Stomach (tissue), 9 donors: ENCODE measurements around the gene MNT. TPM values are rescaled to one million over a fixed set of nuclear protein-coding genes. Genes with fewer than 3 reads are reported as not detected.

Source experiments
- DNase-seq, 2 donors: peaks; one replicate each; pipeline versions ENCODE4 v3.0.0 to v3.0.0-alpha.2; 2013 to 2019
- H3K27ac ChIP-seq, 5 donors: fragments of 200-600 bp in 4 of 5; sonication (generic) in 4 of 5; one replicate each; pipeline ENCODE4 v1.5.1; 2013 to 2019; ENCODE audit warnings: mild to moderate bottlenecking in 1 of 5, moderate library complexity in 1 of 5
- H3K27me3 ChIP-seq, 3 donors: fragments of 200-600 bp; sonication (generic); one replicate each; pipeline ENCODE4 v1.5.1; 2017 to 2019; ENCODE audit warnings: mixed run types in 1 of 3
- H3K36me3 ChIP-seq, 4 donors: fragments of 200-600 bp; sonication (generic); 1 replicate in 3 of 4; 2 replicates in 1 of 4; pipeline ENCODE4 v1.5.1; 2016 to 2019
- H3K4me1 ChIP-seq, 4 donors: fragments of 200-600 bp; sonication (generic); one replicate each; pipeline ENCODE4 v1.5.1; 2016 to 2019
- H3K4me3 ChIP-seq, 4 donors: fragments of 200-600 bp; sonication (generic) in 3 of 4; one replicate each; pipeline ENCODE4 v1.5.1; 2016 to 2019; ENCODE audit warnings: mild to moderate bottlenecking in 1 of 4
- H3K9me3 ChIP-seq, 4 donors: fragments of 200-600 bp; sonication (generic); one replicate each; pipeline ENCODE4 v1.5.1; 2016 to 2019
- CTCF ChIP-seq, 7 experiments: fragments of 450-650 bp in 4 of 7; fragments of 200-600 bp in 3 of 7; sonication (generic) in 3 of 7; IDR thresholded peaks; one replicate each; pipeline ENCODE4 v1.5.1; 2016 to 2019; ENCODE audit warnings: antibody characterized with exemption in 7 of 7, control low read depth in 2 of 7, mild to moderate bottlenecking in 1 of 7
- EP300 ChIP-seq: sonication (generic); formaldehyde crosslinking; IDR thresholded peaks from one replicate; pipeline ENCODE4 v1.6.1; 2017; ENCODE audit warnings: antibody characterized with exemption
- POLR2A ChIP-seq, 4 donors: fragments of 450-650 bp; IDR thresholded peaks; one replicate each; pipeline ENCODE4 v1.6.1; 2016; ENCODE audit warnings: antibody characterized with exemption in 4 of 4, control low read depth in 2 of 4, mild to moderate bottlenecking in 1 of 4, moderate library complexity in 1 of 4
- POLR2AphosphoS5 ChIP-seq, 3 donors: sonication (generic); formaldehyde crosslinking; IDR thresholded peaks; one replicate each; pipeline ENCODE4 v1.6.1; 2016; ENCODE audit warnings: antibody characterized with exemption in 3 of 3
- WGBS, 5 donors: extraction: QIAGEN DNeasy Blood & Tissue Kit in 3 of 5; methylation state at CpG; one replicate each; pipeline versions ENCODE4 v1.1.5 to v1.1.7; 2013 to 2018; 5-methylcytosine and 5-hydroxymethylcytosine counted together
- intact Hi-C: fragments of 100-400 bp; cut with DNase I; formaldehyde crosslinking; loops from one replicate; pipeline ENCODE4 v1.15.1; 2023; ENCODE audit warnings: low total_unique reads
- polyA plus RNA-seq, 3 donors: library from polyadenylated mRNA; stranded (reverse); fragments of 200-250 nt; gene quantifications; one replicate each; pipeline ENCODE4 v1.2.3, GENCODE V29; 2013
- total RNA-seq, 5 donors: library from RNA; depleted of rRNA; stranded (reverse); fragments of >200 nt; gene quantifications; one replicate each; pipeline versions ENCODE4 v1.1.0 to v1.2.3, GENCODE V29; 2014 to 2016
- donor health status: healthy with polysubstance abuse.
- donor health status: Bipolar disorder and iron deficiency.
- donor health status: healthy.

Gene MNT
- total and polyA plus RNA-seq, 8 donors, result 3.5 to 55.8 (median 8.6) TPM

- Histone ChIP-seq H3K36me3 (peaks cover 0 to 3% (median 0%) of the 10 kb centered on the region in 4 donors), H3K27ac (peak overlapping the region; percentile 92 to 100 (median 99)), H3K9me3 (no peaks in the 10 kb centered on the region), H3K27me3 (no peaks in the 10 kb centered on the region), H3K4me3 (peak overlapping the region; percentile 4 to 81 (median 32)), H3K4me1 (peaks cover 55 to 64% (median 58%) of the 10 kb centered on the region in 4 donors)
- intact Hi-C loops, result no loop called here
- DNase-seq, result no peak
- 61 to 76% (median 64%) methylated on average over 10 to 12 of the region's 12 CpGs for WGBS, 5 donors
- TF ChIP-seq POLR2A (IDR thresholded peaks at IDR 0.05) (no peak), POLR2AphosphoS5 (IDR thresholded peaks at IDR 0.05) (no peak), CTCF (IDR thresholded peaks at IDR 0.05) (no peak), EP300 (no peak)
Measured at GRCh38 chr17:2397247-2398171, 3.4 kb downstream of the MNT start.

DNA sequence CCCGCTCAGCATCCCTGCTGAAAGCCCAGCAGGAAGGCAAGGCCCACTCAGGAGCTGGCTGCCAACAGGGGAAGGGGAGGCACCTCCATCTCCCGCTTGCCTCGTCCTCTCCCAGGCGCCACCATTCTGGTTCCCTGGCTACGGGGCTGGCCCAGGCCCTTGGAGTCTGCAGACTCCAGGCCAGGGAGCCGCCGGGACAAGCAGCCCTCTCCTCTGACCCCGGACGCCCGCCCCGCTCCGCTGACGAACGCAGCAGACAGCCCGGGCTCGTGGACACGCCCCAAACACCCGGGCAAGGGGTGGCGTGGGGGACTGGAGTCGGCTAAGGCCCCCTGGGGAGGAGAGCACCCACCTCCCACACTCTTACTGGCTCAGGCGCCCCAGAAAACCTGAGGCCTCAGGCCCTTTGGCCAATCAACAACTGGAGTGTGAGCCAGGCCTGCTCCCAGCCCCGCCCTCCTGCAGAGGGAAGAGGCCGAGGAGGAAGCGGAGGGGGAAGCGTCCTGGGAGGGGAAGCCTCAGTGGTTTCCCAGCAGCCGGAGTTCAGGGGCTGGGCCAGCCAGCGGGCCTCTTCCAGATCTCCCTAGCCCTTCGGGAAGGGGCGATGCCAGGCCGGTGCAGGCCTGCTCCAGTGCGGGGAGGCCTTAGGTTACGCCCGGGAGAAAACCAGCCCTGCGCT lies 4.2 kb downstream of the MNT start:
- peak overlapping the region; percentile 92 to 100 (median 99) for H3K27ac ChIP-seq
- H3K27me3 ChIP-seq, result no peaks in the 10 kb centered on the region
- H3K9me3 ChIP-seq, result no peaks in the 10 kb centered on the region
- H3K4me3 ChIP-seq, result peak overlapping the region; percentile 26 to 46 (median 32)
- peaks cover 57 to 67% (median 61%) of the 10 kb centered on the region in 4 donors for H3K4me1 ChIP-seq
- 4 to 12% (median 8%) methylated on average over 19 to 34 of the region's 34 CpGs for WGBS, 5 donors
- TF ChIP-seq CTCF (IDR thresholded peaks at IDR 0.05) (no peak), EP300 (peak; percentile 8), POLR2A (IDR thresholded peaks at IDR 0.05) (peak in 1 of 4 donors; percentile 10), POLR2AphosphoS5 (IDR thresholded peaks at IDR 0.05) (peak; percentile 83 to 93 (median 85))
- DNase-seq, result peak; percentile 93 to 97
- intact Hi-C loops, result no loop called here
- H3K36me3 ChIP-seq, result peaks cover 0 to 3% (median 0%) of the 10 kb centered on the region in 4 donors

DNA sequence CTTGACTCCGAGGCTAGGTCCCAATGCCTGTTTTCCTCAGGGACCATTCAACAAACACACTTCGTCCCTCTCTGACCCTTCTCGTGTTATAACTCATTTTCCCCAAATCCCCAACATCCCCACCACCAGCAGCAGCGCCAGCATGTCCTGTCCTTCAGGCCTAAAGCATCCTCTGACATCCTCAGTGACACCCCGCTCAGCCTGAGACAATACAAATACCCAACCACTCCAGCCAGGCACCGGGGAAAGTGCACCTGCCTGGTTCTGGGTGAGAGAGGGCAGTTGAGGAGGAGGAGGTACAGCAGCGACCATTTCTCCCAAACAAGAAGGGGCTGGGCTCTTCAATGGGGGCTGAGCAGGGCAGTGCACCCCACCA lies 4.7 kb downstream of the MNT start:
- intact Hi-C loops, result no loop called here
- DNase-seq, result no peak
- peak overlapping the region; percentile 26 to 46 (median 32) for H3K4me3 ChIP-seq
- H3K9me3 ChIP-seq, result no peaks in the 10 kb centered on the region
- peak overlapping the region; percentile 92 to 100 (median 99) for H3K27ac ChIP-seq
- 34 to 49% (median 41%) methylated on average over 7 of the region's 7 CpGs for WGBS, 5 donors
- no peaks in the 10 kb centered on the region for H3K27me3 ChIP-seq
- TF ChIP-seq EP300 (no peak), POLR2A (IDR thresholded peaks at IDR 0.05) (no peak), CTCF (IDR thresholded peaks at IDR 0.05) (no peak), POLR2AphosphoS5 (IDR thresholded peaks at IDR 0.05) (no peak)
- H3K4me1 ChIP-seq, result peaks cover 60 to 72% (median 66%) of the 10 kb centered on the region in 4 donors
- peaks cover 0 to 3% (median 0%) of the 10 kb centered on the region in 4 donors for H3K36me3 ChIP-seq
